G401 (cell line): ENCODE results near the gene COX8C. TPM values are rescaled to one million over a fixed set of nuclear protein-coding genes. Genes with fewer than 3 reads are reported as not detected.
"Not testable (repeated sequence)": the region's sequence is repeated elsewhere in the genome, so short reads cannot be mapped to it uniquely, and the experiment has no call there.

ENCODE experiments used
- DNase-seq: peaks from one replicate; pipeline ENCODE4 v3.0.0-alpha.2; 2015; ENCODE audit warnings: low spot score
- in situ Hi-C: cut with HindIII; loops from 2 replicates; pipeline ENCODE4 v1.10.0; 2016; ENCODE audit warnings: low sequenced_read_pairs, mixed read lengths
- total RNA-seq: library from RNA; depleted of rRNA; stranded (reverse); fragments of >200 nt; shearing (Covaris generic); gene quantifications from 2 replicates; pipeline ENCODE4 v1.2.3, GENCODE V29; 2014; rRNA removed

COX8C gene
- total RNA-seq, 1 experiment from 2014 or later, result not detected

GRCh38 chr14:93347850-93348249 lies 868 bp downstream of the COX8C start:
- no peak for DNase-seq
- in situ Hi-C loops, result no loop called here

GRCh38 chr14:93348292-93348691 lies 1.3 kb downstream of the COX8C start:
- in situ Hi-C loops, result no loop called here
- no peak for DNase-seq

GRCh38 chr14:93354873-93355272 lies 7.9 kb downstream of the COX8C start:
- DNase-seq, in situ Hi-C loops: not testable (repeated sequence)

GRCh38 chr14:93368996-93369712 lies 22.2 kb downstream of the COX8C start:
- in situ Hi-C loops, result no loop called here
- DNase-seq, result no peak

GRCh38 chr14:93369713-93370266 lies 22.8 kb downstream of the COX8C start:
- DNase-seq, result no peak
- in situ Hi-C loops, result no loop called here

- DNase-seq, result no peak
- in situ Hi-C loops, result no loop called here
These were observed 28.7 kb downstream of the COX8C start for GRCh38 chr14:93375673-93376156.

GRCh38 chr14:93379831-93380230 lies 32.8 kb downstream of the COX8C start:
- in situ Hi-C loops, result no loop called here
- no peak for DNase-seq

- in situ Hi-C loops, result no loop called here
These were observed 34.7 kb downstream of the COX8C start for GRCh38 chr14:93381644-93382043.

GRCh38 chr14:93384256-93384655 lies 37.3 kb downstream of the COX8C start:
- in situ Hi-C loops, DNase-seq: not testable (repeated sequence)

More at GRCh38 chr14:93381644-93382043, 34.7 kb downstream of the COX8C start:
- no peak for DNase-seq

- no peak for DNase-seq
- in situ Hi-C loops, result no loop called here
These were observed 48.2 kb downstream of the COX8C start for GRCh38 chr14:93395231-93395630.

GRCh38 chr14:93396456-93396855 lies 49.5 kb downstream of the COX8C start:
- in situ Hi-C loops, result no loop called here
- DNase-seq, result no peak

Other genes with a start within 250 kb of the COX8C start
- 48.6 and 90.7 TPM in 2 replicates for gene ITPK1, start 231.3 kb upstream of the COX8C start, total RNA-seq
- gene MOAP1, start 162.3 kb upstream of the COX8C start, total RNA-seq, result 38.7 and 47.2 TPM in 2 replicates
- gene LYSET, start 161.9 kb upstream of the COX8C start, total RNA-seq, result 18.1 and 25.6 TPM in 2 replicates
- 42.8 and 48.8 TPM in 2 replicates for gene GON7, start 140.1 kb upstream of the COX8C start, total RNA-seq
- 31.4 and 35.6 TPM in 2 replicates for gene UBR7, start 139.9 kb upstream of the COX8C start, total RNA-seq
- 9.4 and 12.7 TPM in 2 replicates for gene BTBD7, start 14.1 kb upstream of the COX8C start, total RNA-seq
- 0.44 TPM in 1 of 2 replicates, not detected in the other for gene UNC79, start 83.8 kb downstream of the COX8C start, total RNA-seq